D721Med (cell line): ENCODE data around the gene ZFAND2A.

Experiments
- DNase-seq: peaks from one replicate; pipeline ENCODE4 v3.0.0; 2011; ENCODE audit warnings: low spot score; ENCODE audit not compliant: insufficient read length
- FAIRE-seq: peaks from 2 replicates; lab custom pipeline; 2011; peaks lifted over from hg19 to GRCh38; lab: Jason Lieb, UNC
- TF ChIP-seq, protein P1 (sequence below): IDR thresholded peaks from 2 replicates; pipeline ENCODE4 v1.5.1; 2012; ENCODE audit warnings: mild to moderate bottlenecking, control low read depth; ENCODE audit not compliant: insufficient read depth; ENCODE audit errors: missing control alignments

ZFAND2A gene

GRCh38 chr7:1124816-1125602 lies 35.0 kb downstream of the ZFAND2A start:
- DNase-seq, result no peak
- no peak for FAIRE-seq
- TF ChIP-seq, protein P1, sequence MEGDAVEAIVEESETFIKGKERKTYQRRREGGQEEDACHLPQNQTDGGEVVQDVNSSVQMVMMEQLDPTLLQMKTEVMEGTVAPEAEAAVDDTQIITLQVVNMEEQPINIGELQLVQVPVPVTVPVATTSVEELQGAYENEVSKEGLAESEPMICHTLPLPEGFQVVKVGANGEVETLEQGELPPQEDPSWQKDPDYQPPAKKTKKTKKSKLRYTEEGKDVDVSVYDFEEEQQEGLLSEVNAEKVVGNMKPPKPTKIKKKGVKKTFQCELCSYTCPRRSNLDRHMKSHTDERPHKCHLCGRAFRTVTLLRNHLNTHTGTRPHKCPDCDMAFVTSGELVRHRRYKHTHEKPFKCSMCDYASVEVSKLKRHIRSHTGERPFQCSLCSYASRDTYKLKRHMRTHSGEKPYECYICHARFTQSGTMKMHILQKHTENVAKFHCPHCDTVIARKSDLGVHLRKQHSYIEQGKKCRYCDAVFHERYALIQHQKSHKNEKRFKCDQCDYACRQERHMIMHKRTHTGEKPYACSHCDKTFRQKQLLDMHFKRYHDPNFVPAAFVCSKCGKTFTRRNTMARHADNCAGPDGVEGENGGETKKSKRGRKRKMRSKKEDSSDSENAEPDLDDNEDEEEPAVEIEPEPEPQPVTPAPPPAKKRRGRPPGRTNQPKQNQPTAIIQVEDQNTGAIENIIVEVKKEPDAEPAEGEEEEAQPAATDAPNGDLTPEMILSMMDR, result no peak

DNA sequence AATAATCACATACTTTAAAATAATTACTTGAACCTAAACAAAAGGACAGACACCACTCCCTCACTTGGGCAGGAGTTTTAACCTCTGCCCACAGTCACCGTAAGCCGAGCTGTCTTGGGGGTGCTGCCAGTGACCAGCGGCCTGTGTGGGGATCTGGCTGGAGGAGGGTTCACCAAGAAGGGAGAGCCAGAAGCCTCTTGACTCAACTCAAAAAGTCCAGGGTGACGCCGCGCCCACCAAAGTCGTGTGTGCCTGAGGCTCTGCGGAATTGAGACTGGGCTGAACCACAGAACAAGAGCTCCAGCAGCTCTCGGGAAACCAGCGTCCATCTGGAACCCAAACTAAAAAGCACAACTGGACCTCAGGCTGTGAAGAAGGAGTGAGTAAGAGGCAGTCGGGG lies 35.8 kb downstream of the ZFAND2A start:
- no peak for FAIRE-seq

GRCh38 chr7:1123715-1124114 lies 36.3 kb downstream of the ZFAND2A start:
- TF ChIP-seq, protein P1, result no peak
- FAIRE-seq (no peak), DNase-seq (no peak)

More for the DNA sequence above, 35.8 kb downstream of the ZFAND2A start:
- no peak for DNase-seq
- TF ChIP-seq, protein P1, result no peak

DNA sequence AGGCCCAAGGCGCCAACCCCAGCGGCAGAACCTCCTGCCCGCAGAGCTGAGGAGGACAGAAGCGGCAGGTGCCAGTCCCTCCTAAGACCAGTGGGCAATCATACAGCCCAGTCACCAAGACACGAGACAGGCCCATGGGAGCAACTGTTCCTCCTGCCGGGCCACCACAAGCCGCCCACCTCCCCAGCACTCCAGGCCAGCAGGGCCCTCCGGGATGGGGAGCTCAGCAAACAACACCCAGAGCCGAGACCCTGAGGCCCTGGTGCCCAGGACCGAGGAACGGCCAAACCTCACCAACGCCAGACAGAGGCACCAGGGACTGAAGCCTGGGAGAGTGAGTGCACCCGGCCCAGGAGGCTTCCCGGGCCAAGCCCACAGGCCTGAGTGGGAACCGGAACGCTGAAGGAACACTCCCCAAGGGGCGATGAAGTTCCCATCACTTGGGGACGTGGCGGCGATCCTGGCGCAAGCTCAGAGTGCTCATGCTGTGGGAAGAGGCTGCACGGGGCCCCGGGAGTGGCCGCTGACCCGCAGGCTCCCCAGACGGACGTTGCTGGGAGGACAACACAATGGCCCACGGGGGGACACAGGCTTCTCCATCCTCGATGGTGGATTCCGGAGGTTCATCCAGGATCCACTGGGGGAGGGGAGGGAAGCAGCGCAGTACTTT lies 37.0 kb downstream of the ZFAND2A start:
- TF ChIP-seq, protein P1, result no peak
- no peak for DNase-seq
- FAIRE-seq, result no peak

DNA sequence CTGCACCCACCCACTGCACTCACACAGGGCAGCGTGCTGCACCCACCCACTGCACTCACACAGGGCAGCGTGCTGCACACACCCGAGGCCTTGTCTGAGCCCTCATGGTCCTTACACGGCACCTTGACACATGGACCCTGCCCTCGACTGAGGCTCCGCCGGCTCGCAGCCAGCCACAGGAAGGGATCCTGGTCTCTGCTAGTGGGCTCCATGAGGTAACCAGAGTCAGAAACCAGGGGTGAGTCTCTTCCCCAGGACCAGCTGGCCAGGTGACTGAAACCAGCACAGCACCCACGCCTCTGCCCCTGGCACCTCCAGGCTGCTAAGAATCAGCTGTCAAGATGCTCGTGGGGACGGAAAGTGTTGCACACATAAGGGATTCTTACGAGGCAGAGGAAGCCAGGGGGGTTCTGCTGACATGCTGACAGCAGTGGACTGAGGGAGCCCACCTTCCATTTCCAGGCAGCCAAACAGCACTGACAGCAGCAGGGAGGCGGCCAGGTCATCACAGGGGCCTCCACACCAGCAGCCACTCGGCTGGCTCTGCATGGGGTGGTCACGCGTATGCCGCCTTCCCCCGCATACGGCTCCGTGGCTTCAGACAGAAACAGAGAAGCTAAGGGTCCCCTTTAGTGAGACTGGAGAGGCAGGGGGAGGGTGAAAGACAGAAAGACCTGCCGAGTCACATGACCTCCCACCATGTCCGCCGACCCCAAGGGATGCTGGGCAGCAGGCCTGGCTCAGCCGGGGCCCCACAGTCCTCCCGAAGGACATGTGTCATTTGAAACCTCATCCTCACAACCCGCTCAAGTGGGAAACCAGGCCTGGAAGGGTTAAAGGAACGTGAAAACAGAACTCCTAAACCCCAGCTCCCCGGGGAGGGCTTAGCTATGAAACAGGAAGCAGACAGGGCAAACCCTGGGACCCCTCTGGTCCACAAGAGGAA lies 37.8 kb downstream of the ZFAND2A start:
- no peak for DNase-seq
- no peak for FAIRE-seq
- TF ChIP-seq, protein P1, result no peak

- DNase-seq (no peak), FAIRE-seq (no peak)
- TF ChIP-seq, protein P1, result no peak
These were observed 38.5 kb downstream of the ZFAND2A start for GRCh38 chr7:1121476-1121875.
